ENCODE data around the gene MYZAP.

- no peak for TF ChIP-seq CTCF (conservative IDR thresholded peaks at IDR 0.05; ENCODE audit: low read length)
- TF ChIP-seq EZH2phosphoT487 (IDR thresholded peaks at IDR 0.05; ENCODE audit: borderline replicate concordance), result no peak
Measured at GRCh38 chr15:57624730-57625129, 33.0 kb downstream of the MYZAP start.

Measured in Loucy (cell line).